Measurements from ENCODE around the gene SYNE3. TPM values are rescaled to one million over a fixed set of nuclear protein-coding genes. Genes with fewer than 3 reads are reported as not detected.

SYNE3 gene
- total and polyA plus RNA-seq, 9 of the 15 experiments (the other 6 are each of a cell fraction or from before 2014, with no cell fraction given), result 0.04 to 3.1 (median 0.55) TPM

- FAIRE-seq (no peak), ATAC-seq (no peak), DNase-seq (ENCODE audit: extremely low read depth in 1 of 4, low spot score in 3 of 4) (no peak)
- H3K4me2 ChIP-seq (ENCODE audit: insufficient read depth, low read length), result no peak overlapping the region
- BruUV-seq (replicated peaks), result no TSS peak
- intact Hi-C loops (cut with micrococcal nuclease) (no loop called here), in situ Hi-C loops (cut with MboI) (loop anchor here (5.0 kb wide), 1 partner anchor 87 kb away; no protein-coding TSS in a partner anchor)
- no peak for TF ChIP-seq ZZZ3 (IDR thresholded peaks at IDR 0.05)
- no peak for TF ChIP-seq PREB (CRISPR knock-in tag; IDR thresholded peaks at IDR 0.05)
- no peak for TF ChIP-seq E2F5 (CRISPR knock-in tag; IDR thresholded peaks at IDR 0.05)
- no peak for TF ChIP-seq LEF1 (IDR thresholded peaks at IDR 0.05)
- no peak for TF ChIP-seq HDAC1 (IDR thresholded peaks at IDR 0.05)
- TF ChIP-seq HLTF (IDR thresholded peaks at IDR 0.05), result no peak
- 91% methylated on average over 7 of the region's 7 CpGs for WGBS (ENCODE audit: insufficient coverage, low coverage, missing lambda C conversion rate)
- no peaks in the 10 kb centered on the region for H3K9me3 ChIP-seq (replicated peaks; ENCODE audit: control insufficient read depth, insufficient read depth, low read depth, low read length)
- H3K9me1 ChIP-seq (ENCODE audit: control insufficient read depth, insufficient read depth, low read length), result no peaks in the 10 kb centered on the region
- no peak overlapping the region for H3K4me3 ChIP-seq
- peaks cover 50% of the 10 kb centered on the region for H3K79me2 ChIP-seq (ENCODE audit: control insufficient read depth, insufficient read depth, low read length)
- POLR2A ChIA-PET, result interaction anchor here (0.6 kb wide), 1 partner anchor 38 kb away, joined by 3 read pairs; no protein-coding TSS in a partner anchor
- CTCF ChIA-PET (ENCODE audit: low intra/inter-chr PET ratio), result no interaction called here
- H2AFZ ChIP-seq (ENCODE audit: low read depth, low read length), result no peak overlapping the region
- peaks cover 34% of the 10 kb centered on the region; the same call in 2 of the 3 replicates for H3K36me3 ChIP-seq (ENCODE audit: control insufficient read depth, insufficient read depth, low read length)
- no peak overlapping the region for H3K9ac ChIP-seq (ENCODE audit: insufficient read depth in 1 of 2, low read depth in 2 of 2, low read length in 2 of 2)
- H3K4me1 ChIP-seq (replicated peaks in 1 of 2; ENCODE audit: control insufficient read depth in 2 of 2, insufficient read depth in 2 of 2, low read length in 2 of 2), result peaks cover 0 to 47% of the 10 kb centered on the region in 2 experiments; a peak in 3 of 5 replicates
- no peaks in the 10 kb centered on the region for H3K27me3 ChIP-seq (ENCODE audit: control insufficient read depth in 2 of 2, insufficient read depth in 2 of 2, low read length in 2 of 2)
- H3K27ac ChIP-seq (ENCODE audit: extremely low read depth, low read depth, low read length), result no peak overlapping the region
- H4K20me1 ChIP-seq (replicated peaks; ENCODE audit: control insufficient read depth, insufficient read depth, low read length), result peaks cover 4% of the 10 kb centered on the region; the same call in 1 of the 2 replicates
Measured at GRCh38 chr14:95529216-95529615, 12.8 kb upstream of the SYNE3 start.
